ENCODE measurements around the gene ZNF483.
A peak's percentile ranks its signal among the peaks of the same experiment; 100 is the strongest.
"Not testable (repeated sequence)": the region's sequence is repeated elsewhere in the genome, so short reads cannot be mapped to it uniquely, and the experiment has no call there.

Gene ZNF483

DNA sequence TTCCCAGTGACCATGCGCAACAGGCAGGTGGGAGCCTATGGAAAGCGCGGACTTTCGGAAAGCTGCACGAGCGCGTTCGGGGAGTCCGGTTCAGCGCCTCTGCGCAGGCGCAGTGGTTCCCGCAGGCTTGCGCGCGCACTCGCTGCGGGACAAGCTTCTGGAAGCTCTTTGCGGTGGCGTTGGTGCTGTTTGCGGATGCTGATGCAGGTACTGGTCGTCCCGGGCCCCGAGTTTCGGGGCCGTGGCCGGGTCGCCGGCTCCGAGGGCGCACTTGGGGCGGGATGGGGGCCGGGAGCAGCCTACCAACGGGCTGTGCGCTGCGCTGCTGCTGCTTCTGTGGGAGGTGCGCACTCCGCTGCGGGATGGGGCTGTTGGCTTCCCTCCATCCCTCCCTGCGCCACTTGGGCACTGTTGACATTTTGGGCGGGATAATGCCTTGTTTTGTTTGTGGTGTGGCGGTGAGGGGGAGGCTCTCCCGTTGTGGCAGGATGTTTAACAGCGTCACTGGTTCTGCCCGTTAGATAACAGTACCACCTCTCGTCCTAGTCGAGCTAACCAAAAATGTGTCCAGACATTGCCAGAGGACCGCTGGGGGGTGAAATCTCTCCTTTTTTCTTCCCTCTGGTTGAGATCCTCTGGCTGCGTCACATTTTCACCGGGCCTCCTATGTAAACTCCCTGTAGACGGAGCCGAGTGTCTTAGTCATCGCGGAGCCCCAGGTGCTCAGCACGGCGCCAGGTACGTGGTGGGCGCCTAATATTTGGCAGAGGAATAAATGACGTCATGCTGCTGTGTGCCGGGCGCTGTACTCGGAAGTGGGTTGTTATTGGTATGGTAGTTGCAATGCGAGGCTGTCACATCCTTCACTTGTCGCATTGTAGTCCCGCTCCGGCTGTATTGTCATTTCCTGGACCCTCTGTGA lies at the start of gene ZNF483:
ZNF483 (plus strand) TSS at position 124 of the 922 bp plus-strand sequence. CDS start 2,217 bp downstream, outside the sequence.
- peak; percentile 75 for DNase-seq

DNA sequence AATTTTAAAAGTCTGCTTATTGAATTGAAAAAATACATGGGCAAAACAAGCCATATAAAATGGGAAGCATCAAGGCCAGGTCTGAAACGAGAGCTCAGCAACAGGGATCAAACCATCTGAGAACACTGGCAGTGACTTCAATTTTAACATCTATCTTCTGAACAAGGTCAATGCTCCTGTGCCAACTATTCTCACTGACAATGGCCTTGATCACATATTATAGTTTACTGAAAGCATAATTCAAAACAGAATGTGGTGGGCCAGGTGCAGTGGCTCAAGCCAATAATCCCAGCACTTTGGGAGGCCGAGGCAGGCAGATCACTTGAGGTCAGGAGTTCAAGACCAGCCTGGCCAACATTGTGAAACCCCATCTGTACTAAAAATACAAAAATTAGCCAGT lies 49.8 kb upstream of the ZNF483 start:
- no peak for DNase-seq

DNA sequence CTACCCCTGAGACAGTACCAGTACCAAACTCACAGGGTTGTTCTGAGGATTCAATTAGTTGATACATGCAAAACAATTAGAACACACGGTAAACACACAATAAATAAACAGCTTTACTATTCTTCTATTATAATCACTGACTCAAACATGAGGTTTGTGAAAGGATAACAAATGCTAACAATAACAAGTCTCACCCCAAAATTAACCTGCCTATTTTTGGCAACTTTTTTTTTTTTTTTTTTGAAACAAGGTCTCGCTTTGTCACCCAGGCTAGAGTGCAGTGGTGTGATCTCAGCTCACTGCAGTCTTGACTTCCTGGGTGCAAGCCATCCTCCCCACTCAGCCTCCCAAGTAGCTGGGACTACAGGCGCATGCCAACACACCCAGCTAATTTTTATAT lies 47.3 kb upstream of the ZNF483 start:
- no peak for DNase-seq

DNA sequence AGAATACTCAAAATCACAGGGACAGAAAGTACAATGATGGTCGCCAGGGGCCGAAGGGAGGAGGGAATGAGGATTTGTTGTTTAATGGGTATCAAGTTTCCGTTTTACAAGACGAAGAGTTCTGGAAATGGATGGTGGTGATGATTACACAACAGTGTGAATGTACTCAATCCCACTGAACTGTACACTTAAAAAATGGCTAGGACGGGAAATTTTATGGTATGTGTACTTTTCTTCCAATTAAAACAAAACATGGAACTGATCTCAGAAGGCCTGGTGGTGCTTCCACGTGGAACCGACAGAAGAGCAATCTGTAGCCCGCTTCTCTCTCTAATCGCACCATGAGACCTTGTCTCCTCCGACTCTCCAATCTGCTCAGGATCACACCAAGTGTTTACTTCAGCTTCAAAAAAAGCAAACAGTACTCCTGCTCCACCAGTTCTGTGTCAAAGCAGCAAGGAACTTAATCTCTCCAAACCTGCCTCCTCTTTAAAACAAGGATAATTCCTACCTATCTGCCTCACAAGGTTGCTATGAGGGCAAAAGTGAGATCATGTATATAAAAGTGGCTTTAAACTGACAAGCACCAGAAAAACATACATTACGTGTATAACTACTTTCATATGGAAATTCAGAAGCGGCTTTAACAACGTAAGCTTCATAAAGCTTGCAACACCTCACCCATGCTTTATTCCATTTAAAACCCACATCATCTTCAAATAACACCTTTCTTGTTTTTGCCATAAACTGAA lies 42.9 kb upstream of the ZNF483 start:
- no peak for DNase-seq

DNA sequence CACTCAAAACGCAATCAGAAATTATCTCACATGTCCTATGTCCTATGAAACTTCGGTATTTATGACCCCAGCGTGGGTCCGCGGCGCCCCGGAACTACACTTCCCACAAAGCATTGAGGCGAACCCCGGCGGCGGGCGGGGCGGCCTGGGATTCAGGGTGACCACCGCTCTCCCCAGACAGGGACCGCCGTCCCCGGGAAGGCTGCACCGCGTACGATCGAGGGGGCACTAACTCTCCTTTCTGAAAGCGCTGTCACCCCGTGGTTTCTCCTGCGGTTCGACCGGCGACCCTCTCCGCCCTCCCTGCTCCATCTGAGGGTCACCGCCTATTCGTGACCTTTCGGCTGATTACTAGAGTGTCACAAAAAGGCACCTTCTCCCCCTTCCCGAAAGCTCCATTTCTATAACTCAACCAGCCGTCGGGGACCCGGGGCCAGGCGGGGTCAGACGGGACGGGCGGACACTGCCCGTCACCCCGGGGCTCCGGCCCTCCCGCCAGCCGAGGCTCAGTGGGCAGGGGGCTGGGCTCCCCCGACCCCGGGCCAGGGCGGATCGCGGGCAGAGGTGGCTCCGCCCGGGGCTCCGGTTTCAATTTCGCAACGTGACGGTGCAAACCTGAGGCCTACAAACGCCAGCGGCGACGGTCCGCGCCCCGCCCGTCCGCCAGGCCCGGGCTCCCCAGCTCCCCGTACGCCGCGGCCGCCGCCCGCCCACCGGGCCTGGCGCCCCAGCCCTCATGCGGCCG lies 42.1 kb upstream of the ZNF483 start:
- DNase-seq = peak; percentile 74

DNA sequence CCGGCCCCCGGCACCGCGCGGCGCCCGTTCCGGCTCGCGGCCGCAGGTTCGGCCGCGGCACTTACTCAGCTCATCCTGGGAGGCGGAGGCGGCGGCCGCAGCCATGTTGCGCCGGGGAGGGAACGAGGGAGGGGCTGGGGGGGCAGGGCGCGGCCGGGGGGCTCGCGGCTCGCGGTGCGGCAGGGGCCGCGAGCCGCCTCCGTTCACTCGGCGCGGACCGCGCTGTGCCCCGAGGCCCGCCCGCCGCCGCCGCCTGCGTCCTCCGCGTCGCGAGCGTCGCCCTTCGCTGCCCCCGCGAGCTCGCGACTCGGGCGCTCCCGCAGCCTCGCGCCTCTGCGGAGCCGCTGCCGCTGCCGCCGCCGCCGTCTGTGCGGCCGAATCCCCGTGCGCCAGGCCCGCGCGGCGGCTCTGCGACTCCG lies 41.5 kb upstream of the ZNF483 start:
- peak; percentile 62 for DNase-seq

DNA sequence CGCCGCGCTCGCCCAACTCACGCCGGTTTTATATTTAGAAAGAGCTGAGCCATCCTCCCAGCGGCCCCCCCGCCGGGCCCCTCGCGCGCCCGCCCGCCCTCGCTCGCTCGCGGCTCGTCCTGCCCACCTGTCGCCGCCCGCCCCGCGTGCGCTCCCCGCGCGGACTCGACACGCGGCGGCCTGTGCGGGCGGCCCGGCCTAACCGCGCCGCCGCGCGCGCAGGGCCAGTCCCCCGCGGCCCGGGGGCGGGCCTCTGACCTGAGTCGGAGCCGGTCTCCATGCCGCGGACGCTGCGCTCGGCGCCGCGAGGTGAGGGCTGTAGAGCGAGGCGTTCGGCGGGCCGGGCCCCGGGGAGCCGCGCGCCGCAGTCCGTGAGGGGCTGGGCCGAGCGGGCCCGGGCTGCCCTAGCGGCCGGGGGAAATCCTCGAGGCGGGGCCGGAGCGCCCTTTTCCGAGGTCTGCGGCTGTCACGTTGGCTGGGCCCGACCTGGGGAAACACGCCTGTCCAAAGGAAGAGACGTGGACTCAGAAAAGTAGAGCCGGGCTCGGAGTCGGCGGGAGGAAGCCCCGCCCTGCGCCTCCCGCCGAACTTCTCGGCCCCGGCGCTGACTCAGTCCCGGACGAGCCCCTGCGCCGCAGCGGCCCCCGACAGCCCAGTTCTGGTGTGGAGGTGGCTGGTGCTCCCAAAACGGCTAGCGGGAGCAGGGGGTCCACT lies 41.0 kb upstream of the ZNF483 start, which contains the start of gene ECPAS:
ECPAS (minus strand) TSS at position 526 of the 714 bp plus-strand sequence. CDS start 11,465 bp downstream, outside the sequence.
- DNase-seq = peak; percentile 85

DNA sequence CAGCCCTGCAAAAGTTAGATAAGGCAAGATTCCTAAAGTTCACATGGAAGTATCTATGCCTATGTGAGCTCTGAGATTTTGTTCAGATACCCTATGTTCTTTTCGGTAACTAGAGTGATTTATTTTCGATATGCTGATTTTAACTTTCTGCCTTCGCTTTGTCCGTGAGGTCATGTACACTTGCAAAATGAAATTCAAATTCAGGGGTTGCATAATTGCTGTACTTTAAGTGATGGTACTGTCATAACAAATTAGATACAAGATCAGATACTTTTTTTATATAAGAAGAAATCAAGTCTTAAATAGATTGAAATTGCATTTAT lies 40.4 kb upstream of the ZNF483 start:
- no peak for DNase-seq

DNA sequence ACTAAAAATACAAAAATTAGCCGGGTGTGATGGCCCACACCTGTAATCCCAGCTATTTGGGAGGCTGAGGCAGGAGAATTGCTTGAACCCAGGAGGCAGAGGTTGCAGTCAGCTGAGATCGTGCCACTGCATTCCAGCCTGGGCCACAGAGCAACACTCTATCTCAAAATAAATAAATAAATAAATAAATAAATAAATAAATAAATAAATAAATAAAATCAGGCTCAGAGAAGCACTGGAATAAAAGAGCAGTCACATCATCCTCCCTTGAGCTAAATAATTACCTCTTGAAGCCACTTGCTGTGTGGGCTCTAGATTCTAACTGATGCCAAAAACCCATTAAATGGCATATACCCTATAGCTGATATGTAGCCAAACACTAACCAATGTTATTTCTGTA lies 27.8 kb upstream of the ZNF483 start:
- DNase-seq = not testable (repeated sequence)

DNA sequence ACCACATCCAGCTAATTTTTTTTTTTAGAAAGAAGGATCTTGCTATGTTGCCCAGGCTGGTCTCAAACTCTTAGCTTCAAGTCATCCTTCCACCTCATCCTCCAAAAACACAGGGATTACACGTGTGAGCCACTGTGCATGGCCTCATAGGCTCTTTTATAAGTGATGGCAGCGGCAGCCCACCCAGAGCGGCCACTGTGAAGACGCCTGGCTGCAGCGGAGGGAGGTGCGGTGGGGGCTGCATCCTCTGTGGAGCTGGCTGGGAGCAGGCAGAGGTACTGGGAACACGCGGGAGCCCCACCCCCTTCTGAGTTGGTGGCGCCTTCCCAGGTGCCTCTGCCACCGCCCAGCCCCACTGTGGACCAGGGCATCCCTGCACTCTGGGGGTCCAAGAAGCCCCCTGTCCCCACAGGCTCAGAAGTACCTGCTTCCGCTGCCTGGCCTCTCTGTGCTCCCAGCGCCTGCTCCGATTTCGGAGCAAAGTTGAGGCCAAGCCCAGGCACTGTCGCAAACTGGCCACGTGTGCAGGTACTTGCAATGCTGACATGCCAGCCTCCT lies 23.9 kb upstream of the ZNF483 start:
- DNase-seq = no peak

DNA sequence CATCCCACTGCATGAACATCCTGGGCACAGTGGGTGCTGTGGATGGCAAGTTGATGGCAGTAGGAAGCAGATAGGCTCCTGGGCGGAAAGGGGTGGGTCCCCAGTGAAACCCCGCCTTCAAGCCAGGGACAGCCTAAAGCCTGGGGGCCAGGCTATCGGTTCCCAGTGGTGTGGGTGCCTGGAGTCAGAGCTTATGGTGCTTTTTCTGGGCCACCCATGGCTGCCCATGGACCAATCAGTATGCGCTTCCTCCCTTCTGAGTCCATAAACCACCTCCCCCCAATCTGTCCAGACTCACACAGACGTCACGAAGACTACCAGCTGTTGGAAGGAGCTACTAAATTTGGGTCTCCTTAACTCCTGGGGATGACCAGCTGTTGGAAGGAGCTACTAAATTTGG lies 23.3 kb upstream of the ZNF483 start:
- no peak for DNase-seq

DNA sequence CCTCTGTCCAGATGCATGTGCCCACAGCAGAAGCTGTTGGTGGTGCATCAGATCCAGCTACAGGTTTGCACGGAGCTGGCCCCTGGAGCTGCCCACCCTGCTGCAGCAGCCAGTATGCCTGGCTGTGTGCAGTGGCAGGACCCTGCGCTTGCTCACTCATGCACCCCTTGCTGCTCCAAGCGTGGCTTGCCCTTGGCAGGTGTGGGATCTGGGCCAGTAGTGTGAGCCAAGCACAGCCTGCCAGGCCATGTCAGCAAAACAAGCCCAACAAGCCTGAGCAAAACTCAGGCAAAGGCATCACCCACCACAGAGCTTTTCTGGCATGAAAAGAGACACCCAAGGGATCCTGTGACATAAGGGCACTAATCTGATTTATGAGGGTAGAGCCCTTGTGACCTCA lies 22.5 kb upstream of the ZNF483 start:
- DNase-seq = no peak

DNA sequence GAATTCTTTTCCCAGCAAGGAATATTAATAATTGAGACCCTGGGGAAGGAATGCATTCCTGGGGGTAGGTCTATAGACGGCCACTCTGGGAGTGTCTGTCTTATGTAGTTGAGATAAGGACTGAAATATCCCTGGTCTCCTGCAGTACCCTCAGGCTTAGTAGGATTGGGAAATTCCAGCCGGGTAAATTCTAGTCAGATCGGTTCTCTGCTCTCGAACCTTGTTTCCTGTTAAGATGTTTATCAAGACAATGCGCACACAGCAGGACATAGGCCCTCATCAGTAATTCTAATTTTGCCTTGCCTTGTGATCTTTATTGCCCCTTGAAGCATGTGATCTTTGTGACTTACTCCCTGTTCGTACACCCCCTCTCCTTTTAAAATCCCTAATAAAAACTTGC lies 13.4 kb upstream of the ZNF483 start:
- not testable (repeated sequence) for DNase-seq

DNA sequence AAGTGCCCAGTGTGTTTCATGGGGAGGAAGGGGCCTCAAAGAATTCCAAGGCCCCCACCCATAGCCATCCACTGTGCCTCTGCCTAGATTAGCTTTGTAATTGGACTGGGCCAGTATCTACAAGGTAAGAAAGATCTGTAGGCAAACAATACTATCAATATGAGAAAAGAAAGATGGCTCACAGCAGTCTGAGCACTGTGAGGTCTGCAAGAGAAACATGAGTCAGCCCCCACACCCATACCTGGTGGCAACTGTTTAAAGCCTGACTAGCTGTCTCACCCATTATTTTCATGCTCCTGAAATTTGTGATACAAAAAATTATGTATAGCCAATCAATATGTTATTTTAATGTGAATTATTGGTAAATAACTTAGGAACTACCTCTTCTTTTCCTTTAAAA lies 10.0 kb upstream of the ZNF483 start:
- DNase-seq = no peak

DNA sequence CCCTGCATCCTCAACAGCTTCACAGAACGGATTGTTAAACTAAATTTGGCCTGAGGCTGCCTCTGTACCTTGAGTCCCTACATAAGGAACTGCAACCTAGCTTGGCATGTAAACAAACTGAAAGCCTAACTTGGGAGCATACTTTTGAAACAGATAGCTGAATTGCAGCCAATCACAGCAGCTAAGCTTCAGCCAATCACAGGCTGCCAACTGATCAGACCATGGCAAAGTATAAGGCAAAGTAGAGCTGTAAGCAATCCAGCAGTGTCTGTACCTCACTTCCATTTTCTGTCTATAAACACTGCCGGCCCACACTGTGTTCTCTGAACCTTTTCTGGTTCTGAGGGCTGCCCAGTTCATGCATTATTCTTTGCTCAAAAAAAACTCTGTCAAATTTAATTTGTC lies 8.9 kb upstream of the ZNF483 start:
- no peak for DNase-seq

DNA sequence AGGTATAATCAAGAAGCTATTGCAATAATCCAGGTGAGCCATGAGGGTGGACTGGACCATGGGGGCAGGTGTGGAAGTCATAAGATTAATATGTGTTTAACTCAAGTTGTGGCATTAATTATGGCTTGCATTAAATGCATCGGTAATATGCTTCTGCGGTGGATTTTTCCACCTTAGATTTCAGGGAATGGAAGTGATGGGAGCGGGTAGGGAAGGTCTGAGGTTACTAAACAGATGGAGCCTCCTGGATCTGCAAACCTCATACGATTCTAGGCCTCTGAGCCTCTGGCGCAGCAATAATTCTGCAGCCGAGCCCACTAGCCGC lies 286 bp upstream of the ZNF483 start:
- no peak for DNase-seq

DNA sequence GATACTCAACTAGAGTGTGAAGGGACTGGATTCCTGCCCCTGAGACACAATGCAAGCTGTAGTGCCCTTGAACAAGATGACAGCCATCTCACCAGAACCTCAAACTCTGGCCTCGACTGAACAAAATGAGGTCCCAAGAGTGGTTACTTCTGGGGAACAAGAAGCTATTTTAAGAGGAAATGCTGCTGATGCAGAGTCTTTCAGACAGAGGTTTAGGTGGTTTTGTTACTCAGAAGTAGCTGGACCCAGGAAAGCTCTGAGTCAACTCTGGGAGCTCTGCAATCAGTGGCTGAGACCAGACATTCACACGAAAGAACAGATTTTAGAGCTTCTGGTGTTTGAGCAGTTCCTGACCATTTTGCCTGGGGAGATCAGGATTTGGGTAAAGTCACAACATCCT lies 2.4 kb downstream of the ZNF483 start:
- DNase-seq = peak; percentile 46

DNA sequence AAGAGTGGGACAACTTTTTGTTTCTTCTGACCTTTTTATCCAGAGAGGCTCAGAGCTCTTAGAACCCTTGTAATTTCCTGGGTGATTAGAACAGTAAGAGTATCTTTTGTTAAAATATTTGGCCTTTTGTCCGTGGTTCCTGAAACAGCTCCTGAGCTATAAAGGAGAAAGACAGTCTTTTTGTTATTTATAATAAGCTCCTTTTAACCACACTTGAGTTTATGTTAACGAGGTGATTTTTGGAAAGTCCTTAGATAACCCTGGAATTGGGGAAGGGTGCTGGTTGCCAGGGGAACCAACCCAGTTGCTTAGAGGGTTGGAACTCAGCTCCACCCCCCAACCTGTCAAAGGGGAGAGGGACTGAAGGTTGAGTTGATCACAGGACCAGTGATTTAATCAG lies 4.8 kb downstream of the ZNF483 start:
- no peak for DNase-seq

DNA sequence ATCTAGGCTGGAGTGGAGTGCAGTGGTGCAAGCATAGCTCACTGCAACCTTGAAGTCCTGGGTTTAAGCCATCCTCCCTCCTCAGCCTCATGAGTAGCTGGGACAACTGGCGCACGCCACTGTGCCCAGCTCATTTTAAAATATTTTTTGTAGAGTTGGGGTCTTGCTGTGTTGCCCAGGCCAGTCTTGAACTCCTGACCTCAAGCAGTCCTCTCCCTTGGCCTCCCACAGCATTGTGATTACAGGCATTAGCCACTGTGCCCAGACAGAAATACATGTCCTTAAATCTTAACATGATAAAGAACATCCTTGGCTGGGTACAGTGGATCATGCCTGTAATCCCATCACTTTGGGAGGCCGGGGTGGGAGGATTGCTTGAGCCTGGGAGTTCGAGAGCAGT lies 6.7 kb downstream of the ZNF483 start:
- no peak for DNase-seq

DNA sequence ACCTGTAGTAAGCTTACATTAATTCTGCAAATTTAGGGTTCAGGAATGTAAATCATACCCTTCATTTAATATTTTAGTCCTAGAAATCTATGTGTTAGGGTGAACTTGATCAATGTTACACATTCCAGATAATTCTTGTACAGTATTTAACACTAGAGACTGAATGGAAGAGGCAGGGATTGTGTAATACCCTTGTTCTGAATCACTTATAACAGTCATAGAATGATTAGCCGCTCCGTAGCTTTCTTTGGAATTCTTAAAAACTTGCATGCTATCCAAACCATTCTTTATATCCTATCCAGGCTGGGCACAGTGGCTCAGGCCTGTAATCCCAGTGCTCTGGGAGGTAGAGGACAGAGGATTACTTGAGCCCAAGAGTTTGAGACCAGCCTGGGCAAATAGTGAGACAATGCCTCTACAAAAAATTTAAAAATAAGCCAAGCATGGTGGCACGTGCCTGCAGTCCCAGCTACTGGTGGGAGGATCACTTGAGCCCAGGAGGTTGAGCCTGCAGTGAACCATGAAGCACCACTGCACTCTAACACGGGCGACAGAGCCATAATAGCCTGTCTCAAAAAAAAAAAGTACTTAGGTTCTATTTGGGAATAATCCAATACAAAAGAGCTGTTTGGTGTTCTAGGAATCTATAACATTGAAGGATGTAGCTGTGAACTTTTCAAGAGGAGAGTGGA lies 8.3 kb downstream of the ZNF483 start:
- DNase-seq = no peak

DNA sequence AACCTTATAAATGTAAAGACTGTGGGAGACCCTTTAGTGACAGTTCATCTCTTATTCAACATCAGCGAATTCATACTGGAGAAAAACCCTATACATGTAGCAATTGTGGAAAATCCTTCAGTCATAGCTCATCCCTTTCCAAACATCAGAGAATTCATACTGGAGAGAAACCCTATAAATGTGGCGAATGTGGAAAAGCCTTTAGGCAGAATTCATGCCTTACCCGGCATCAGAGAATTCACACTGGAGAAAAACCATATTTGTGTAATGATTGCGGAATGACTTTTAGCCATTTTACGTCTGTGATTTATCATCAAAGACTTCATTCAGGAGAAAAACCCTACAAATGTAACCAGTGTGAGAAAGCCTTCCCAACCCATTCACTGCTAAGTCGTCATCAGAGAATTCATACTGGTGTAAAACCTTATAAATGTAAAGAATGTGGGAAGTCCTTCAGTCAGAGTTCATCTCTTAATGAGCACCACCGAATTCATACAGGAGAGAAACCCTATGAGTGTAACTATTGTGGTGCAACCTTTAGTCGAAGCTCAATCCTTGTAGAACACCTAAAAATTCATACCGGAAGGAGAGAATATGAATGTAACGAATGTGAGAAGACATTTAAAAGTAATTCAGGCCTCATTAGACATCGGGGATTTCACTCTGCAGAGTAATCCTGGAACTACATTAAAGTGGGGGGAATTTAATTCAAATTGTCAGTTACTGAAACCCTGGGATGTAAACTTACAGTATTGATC lies 17.7 kb downstream of the ZNF483 start:
- DNase-seq = no peak

All from activated CD4-positive, alpha-beta T cell treated with anti-CD3 and anti-CD28 coated beads, Interleukin-2, Interleukin-6, amounts not matched to agents 100 ng/mL and 50 ng/mL, durations not matched to agents 16 hours and 8 hours (primary cell).